SU-DHL-6 (cell line): ENCODE measurements around the gene FITM2.

ENCODE experiments used
- H2AFZ ChIP-seq: fragments of 200-600 bp; sonication (generic); 2 replicates; pipeline ENCODE4 v1.6.1; 2014; ENCODE audit warnings: low read depth, mild to moderate bottlenecking, moderate library complexity, mixed read lengths, antibody characterized with exemption, low read length; ENCODE audit not compliant: severe bottlenecking
- H3F3A ChIP-seq: fragments of 200-600 bp; shearing (Covaris generic); 2 replicates; pipeline ENCODE4 v1.6.0; 2016; ENCODE audit warnings: antibody characterized with exemption, mild to moderate bottlenecking; ENCODE audit not compliant: insufficient read depth
- H3K27ac ChIP-seq: fragments of 200-600 bp; sonication (generic); 2 replicates; pipeline ENCODE4 v1.5.1; 2016; ENCODE audit warnings: low read depth, mild to moderate bottlenecking, low read length, moderate library complexity, mixed read lengths
- H3K27me3 ChIP-seq: fragments of 200-600 bp; sonication (generic), shearing (Covaris generic); 2 replicates; pipeline ENCODE4 v1.6.0; 2014; ENCODE audit warnings: mild to moderate bottlenecking, low read length
- H3K36me3 ChIP-seq: fragments of 200-600 bp; sonication (generic); 2 replicates; pipeline ENCODE4 v1.6.1; 2014; ENCODE audit warnings: mild to moderate bottlenecking, low read length, mixed read lengths
- H3K4me2 ChIP-seq: fragments of 300-600, 200-600 bp; shearing (Covaris generic), sonication (generic); 2 replicates; pipeline ENCODE4 v1.6.0; 2014; ENCODE audit warnings: low read length, low read depth, mild to moderate bottlenecking; ENCODE audit not compliant: poor library complexity, severe bottlenecking
- H3K4me3 ChIP-seq: fragments of 200-600 bp; sonication (generic); 2 replicates; pipeline ENCODE4 v1.5.1; 2014; ENCODE audit warnings: antibody characterized with exemption, low read length, mild to moderate bottlenecking, mixed read lengths; ENCODE audit not compliant: insufficient read depth, poor library complexity, severe bottlenecking
- H3K79me2 ChIP-seq: fragments of 200-600 bp; sonication (generic); 2 replicates; pipeline ENCODE4 v1.6.1; 2014; ENCODE audit warnings: mild to moderate bottlenecking, low read length, moderate library complexity; ENCODE audit not compliant: insufficient read depth
- H3K9ac ChIP-seq: fragments of 200-600 bp; sonication (generic); 2 replicates; pipeline ENCODE4 v1.7.0; 2014; ENCODE audit warnings: mild to moderate bottlenecking, low read length
- H3K9me2 ChIP-seq: fragments of 200-600 bp; sonication (generic); replicated peaks from 2 replicates; pipeline ENCODE4 v1.6.1; 2014; ENCODE audit warnings: low read length; ENCODE audit not compliant: insufficient read depth
- H3K9me3 ChIP-seq: fragments of 200-600 bp; sonication (generic); 2 replicates; pipeline ENCODE4 v1.6.1; 2014; ENCODE audit warnings: low read length, mixed read lengths; ENCODE audit not compliant: insufficient read depth
- H4K20me1 ChIP-seq: fragments of 200-600 bp; sonication (generic); 2 replicates; pipeline ENCODE4 v1.6.1; 2014; ENCODE audit warnings: low read depth, mild to moderate bottlenecking, antibody characterized with exemption, low read length, moderate library complexity, mixed read lengths
- EZH2phosphoT487 ChIP-seq: fragments of 200-600 bp; sonication (generic), shearing (Covaris generic); conservative IDR thresholded peaks from 2 replicates; pipeline ENCODE4 v1.6.1; 2018; ENCODE audit warnings: mild to moderate bottlenecking, antibody characterized with exemption, low read length, moderate library complexity, mixed read lengths
- TF ChIP-seq, protein P1 (sequence below): fragments of 200-600 bp; sonication (generic); IDR thresholded peaks from one replicate; pipeline ENCODE4 v1.5.1; 2017; ENCODE audit warnings: antibody characterized with exemption, mild to moderate bottlenecking, low read length, moderate library complexity; ENCODE audit not compliant: insufficient read depth, poor library complexity, severe bottlenecking

The FITM2 gene

DNA sequence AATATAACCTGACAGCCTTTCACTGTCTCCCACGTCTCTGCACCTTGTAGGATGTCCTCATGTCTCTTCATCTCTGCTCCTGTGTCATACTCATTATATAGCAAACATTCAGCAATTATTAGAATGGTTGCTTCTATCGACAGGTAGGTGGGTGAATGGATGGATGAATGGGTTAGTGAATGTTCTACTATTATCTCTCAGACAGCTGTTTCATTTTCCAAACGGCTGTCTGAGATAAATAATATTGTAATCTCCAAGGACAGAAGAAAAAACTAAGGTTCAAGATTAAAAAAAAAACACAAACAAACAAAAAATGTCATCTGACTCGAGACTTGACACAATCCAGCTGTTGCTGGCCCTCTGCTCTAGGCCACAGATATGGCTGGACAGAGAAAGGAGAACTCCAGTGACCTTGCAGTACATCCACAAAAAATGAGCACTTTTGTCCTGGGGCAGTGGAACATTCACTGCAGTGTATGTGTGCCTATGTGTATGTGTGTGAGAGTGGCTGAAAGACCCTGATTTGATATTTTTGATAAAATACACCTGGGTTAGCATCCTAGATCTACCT is 46.6 kb upstream of the FITM2 start:
- no peak overlapping the region for H3K4me3 ChIP-seq
- no peak overlapping the region for H3K27ac ChIP-seq
- H3K9me2 ChIP-seq = no peaks in the 10 kb centered on the region
- H3K27me3 ChIP-seq = no peaks in the 10 kb centered on the region
- H4K20me1 ChIP-seq = no peaks in the 10 kb centered on the region
- H2AFZ ChIP-seq = no peak overlapping the region
- no peaks in the 10 kb centered on the region for H3K79me2 ChIP-seq
- H3K9ac ChIP-seq = no peak overlapping the region
- H3K36me3 ChIP-seq = no peaks in the 10 kb centered on the region
- no peaks in the 10 kb centered on the region for H3K9me3 ChIP-seq
- H3F3A ChIP-seq = no peaks in the 10 kb centered on the region
- no peak overlapping the region for H3K4me2 ChIP-seq
- TF ChIP-seq, protein P1, sequence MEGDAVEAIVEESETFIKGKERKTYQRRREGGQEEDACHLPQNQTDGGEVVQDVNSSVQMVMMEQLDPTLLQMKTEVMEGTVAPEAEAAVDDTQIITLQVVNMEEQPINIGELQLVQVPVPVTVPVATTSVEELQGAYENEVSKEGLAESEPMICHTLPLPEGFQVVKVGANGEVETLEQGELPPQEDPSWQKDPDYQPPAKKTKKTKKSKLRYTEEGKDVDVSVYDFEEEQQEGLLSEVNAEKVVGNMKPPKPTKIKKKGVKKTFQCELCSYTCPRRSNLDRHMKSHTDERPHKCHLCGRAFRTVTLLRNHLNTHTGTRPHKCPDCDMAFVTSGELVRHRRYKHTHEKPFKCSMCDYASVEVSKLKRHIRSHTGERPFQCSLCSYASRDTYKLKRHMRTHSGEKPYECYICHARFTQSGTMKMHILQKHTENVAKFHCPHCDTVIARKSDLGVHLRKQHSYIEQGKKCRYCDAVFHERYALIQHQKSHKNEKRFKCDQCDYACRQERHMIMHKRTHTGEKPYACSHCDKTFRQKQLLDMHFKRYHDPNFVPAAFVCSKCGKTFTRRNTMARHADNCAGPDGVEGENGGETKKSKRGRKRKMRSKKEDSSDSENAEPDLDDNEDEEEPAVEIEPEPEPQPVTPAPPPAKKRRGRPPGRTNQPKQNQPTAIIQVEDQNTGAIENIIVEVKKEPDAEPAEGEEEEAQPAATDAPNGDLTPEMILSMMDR = no peak
- no peak for TF ChIP-seq EZH2phosphoT487

DNA sequence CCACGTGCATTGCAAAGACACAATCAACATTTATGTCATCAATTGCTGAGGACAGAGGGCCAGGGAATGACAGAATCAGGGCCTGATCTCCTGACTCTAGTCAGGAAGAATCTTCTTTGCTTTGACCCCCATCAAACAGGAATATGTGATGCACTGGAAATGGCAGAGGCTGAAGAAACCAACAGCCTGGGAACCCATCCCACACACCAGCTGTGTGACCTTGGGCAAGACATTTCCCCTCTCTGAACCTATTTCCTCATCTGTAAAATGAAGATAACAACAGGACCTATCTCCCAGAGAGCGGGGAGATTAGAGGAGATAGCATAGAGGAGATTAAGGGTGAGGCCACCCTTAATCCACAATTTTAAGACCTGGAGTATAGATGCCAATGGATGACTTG is 46.0 kb upstream of the FITM2 start:
- TF ChIP-seq EZH2phosphoT487 = no peak
- TF ChIP-seq, protein P1 = no peak
- H3K9ac ChIP-seq = no peak overlapping the region
- no peaks in the 10 kb centered on the region for H4K20me1 ChIP-seq
- H3K9me3 ChIP-seq = no peaks in the 10 kb centered on the region
- H3K4me2 ChIP-seq = no peak overlapping the region
- no peaks in the 10 kb centered on the region for H3F3A ChIP-seq
- no peak overlapping the region for H2AFZ ChIP-seq
- no peaks in the 10 kb centered on the region for H3K27me3 ChIP-seq
- H3K79me2 ChIP-seq = no peaks in the 10 kb centered on the region
- no peaks in the 10 kb centered on the region for H3K36me3 ChIP-seq
- no peaks in the 10 kb centered on the region for H3K9me2 ChIP-seq
- no peak overlapping the region for H3K4me3 ChIP-seq
- H3K27ac ChIP-seq = no peak overlapping the region

DNA sequence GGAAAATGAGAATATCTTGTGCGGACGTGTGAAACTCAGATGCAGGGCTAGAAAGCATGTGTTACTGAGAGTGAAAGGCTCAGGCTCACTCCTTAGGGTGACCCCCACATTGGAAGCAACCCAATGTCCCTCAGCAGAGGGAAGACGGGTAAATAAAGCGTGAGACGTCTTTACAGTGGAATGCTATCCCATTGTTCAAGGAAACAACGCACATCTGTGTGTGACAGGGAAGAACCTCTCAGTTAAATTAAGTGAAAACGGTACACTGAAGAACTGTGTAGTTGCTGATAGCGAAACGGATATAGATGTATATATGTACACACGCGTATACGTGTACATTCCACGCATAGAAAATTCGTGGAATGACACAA is 45.3 kb upstream of the FITM2 start:
- no peaks in the 10 kb centered on the region for H3K79me2 ChIP-seq
- H3K9ac ChIP-seq = no peak overlapping the region
- no peak overlapping the region for H3K4me3 ChIP-seq
- H3K4me2 ChIP-seq = no peak overlapping the region
- no peaks in the 10 kb centered on the region for H3K27me3 ChIP-seq
- TF ChIP-seq, protein P1 = no peak
- no peak for TF ChIP-seq EZH2phosphoT487
- no peaks in the 10 kb centered on the region for H3K9me2 ChIP-seq
- no peaks in the 10 kb centered on the region for H4K20me1 ChIP-seq
- H3K27ac ChIP-seq = no peak overlapping the region
- H2AFZ ChIP-seq = no peak overlapping the region
- H3K36me3 ChIP-seq = no peaks in the 10 kb centered on the region
- H3F3A ChIP-seq = no peaks in the 10 kb centered on the region
- H3K9me3 ChIP-seq = no peaks in the 10 kb centered on the region
